ENCODE measurements around the gene PRMT2.

GRCh38 chr21:46636181-46636512, 673 bp downstream of the PRMT2 start:
- TF ChIP-seq POLR2AphosphoS5 (IDR thresholded peaks at IDR 0.05), result no peak
- no peak for TF ChIP-seq CTCF (IDR thresholded peaks at IDR 0.05)
- TF ChIP-seq EP300 (IDR thresholded peaks at IDR 0.05), result no peak
